IPS-NIHi7 (cell line): ENCODE data around the gene USP36.
"Not testable (repeated sequence)": the region's sequence is repeated elsewhere in the genome, so short reads cannot be mapped to it uniquely, and the experiment has no call there.

Experiments used
- DNase-seq: peaks from one replicate; pipeline ENCODE4 v3.0.0; 2012; ENCODE audit warnings: mixed read lengths; ENCODE audit errors: extremely low spot score

USP36 gene

DNA sequence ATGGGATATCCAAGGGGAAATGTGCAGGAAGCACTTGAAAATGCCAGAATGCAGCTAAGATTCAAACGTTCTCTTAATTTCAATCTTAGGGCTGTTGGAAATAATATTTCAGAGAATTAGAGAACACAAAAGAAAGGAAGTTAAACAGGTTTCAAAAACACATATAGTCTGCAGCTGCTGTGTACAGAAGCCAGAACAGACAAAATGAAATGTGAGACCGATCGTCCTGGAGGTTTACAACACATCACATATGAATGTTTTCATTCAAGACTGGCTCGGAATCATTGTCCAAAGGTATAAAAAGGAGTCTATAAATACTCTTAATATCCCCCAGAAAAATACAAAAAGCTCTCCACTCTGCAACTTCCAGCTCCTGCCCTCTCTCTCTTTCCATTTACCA is 72.8 kb downstream of the USP36 start:
- DNase-seq: no peak

DNA sequence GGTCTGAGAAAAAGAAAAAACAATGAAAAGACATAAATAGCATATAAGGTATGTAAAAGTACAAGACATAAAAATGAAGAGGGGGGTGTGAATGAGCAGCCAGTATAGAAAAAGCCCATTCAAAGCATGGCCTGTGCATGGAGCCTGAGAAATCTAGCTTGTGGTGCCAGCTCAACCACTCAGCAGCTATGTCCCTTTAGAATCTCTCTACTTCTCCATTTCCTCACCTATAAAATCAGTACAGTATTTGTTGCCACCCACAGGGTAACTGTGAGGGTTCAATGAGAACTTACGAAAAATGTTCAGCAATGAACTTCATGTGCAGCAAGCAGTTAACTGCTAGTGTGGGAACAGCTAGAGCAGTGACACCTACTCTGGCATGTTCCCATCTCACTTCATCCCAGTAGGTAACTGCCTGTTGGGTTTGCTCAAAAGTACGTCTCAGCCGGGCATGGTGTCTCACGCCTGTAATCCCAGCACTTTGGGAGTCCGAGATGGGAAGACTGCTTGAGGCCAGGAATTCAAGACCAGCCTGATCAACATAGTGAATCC is 73.8 kb downstream of the USP36 start:
- no peak for DNase-seq

DNA sequence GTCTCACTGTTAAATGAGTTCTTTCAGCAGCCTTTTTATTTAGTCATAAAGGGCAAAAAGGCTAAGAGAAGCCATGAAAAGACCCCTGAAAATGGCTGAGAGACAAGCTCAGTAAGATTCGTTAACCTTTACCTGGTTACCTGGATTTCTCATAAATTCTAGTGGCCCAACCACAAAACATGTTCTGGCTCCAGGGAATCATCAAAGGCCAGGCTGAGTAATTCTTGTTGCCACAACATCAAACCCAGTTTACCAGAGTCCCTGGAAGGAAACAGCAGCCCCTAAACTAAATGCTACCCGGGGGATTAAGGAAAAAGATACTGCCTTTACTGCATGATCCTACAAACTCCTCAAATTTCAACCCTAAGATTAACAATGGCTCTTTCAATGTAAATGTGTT is 74.4 kb downstream of the USP36 start:
- no peak for DNase-seq

DNA sequence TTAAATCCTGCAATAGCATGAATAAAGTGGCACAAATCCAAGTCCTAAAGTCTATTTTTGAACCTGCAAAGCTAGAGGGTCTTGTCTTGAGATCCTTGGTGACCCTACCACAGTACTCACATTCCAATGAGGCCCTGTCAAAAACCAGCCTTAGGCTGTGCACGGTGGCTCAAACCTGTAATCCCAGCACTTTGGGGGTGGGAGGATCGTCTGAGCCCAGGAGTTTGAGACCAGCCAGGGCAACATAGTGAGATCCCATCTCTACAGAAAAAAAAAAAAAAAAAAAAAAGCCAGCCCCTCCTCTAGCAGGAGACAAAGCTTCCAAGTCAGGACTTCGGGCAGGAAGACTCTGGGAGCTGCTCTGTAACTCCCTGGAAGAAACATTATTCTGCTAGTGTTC is 74.8 kb downstream of the USP36 start:
- DNase-seq: no peak

DNA sequence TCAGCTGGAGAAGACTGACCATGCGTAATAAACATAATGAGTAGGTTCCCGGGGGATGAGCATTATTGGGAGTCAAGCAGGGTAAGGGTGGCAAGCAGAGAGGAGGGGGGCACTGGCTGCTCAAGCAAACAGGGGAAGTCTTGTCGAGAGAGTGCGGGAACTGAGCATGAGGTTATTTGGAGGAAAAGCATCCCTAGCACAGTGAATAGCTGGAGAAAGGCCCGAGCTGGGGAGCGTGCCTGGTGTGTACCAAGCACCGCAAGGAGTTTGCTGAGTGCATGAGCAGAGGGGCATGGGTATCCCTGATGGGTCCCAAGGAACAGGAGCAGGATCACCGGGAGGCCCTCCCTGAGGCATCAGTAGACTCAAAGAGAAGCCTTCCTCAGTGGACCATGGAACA is 75.7 kb downstream of the USP36 start:
- DNase-seq: no peak

DNA sequence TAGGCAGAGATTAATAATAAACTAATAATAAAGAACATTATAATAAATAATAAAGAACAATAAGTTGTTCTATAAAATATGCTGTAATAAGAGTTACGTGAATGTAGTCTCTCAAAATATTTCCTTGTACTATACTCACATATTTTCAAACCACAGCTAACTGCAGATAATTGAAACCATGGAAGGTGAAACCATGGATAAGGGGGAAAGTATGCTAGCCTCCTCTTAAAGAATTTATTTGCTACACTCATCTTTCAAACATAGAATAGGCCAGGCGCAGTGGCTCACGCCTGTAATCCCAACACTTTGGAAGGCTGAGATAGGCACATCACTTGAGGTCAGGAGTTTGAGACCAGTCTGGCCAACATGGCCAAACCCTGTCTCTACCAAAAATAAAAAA is 77.1 kb downstream of the USP36 start:
- no peak for DNase-seq

DNA sequence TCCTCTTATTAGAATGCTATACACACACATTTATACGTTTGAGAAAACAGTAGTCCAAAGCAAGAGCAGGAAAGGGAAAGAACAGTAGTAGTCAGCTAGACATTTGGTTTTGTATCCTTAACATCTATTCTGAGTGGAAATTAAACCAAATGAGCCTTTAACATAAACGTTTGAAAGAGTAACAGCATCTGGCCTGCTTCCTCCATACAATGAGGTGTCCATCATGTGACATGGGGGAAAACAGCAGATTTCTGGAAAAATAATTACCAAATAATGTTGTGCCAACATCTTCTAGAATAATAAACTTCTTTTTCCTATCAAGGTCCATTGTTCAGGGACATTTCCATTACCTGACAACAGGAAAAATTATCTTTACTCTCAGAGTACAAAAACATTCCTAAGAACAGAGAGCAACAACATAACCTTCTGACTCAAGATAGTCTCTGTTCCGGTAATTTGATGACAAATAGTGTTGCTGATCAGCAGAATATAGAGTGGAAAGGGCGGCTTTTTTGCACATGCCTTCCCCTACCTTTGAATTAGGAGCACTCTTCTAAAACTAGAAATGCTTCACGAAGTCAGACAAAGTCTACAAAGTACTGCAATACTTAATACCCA is 78.7 kb downstream of the USP36 start:
- DNase-seq: no peak

DNA sequence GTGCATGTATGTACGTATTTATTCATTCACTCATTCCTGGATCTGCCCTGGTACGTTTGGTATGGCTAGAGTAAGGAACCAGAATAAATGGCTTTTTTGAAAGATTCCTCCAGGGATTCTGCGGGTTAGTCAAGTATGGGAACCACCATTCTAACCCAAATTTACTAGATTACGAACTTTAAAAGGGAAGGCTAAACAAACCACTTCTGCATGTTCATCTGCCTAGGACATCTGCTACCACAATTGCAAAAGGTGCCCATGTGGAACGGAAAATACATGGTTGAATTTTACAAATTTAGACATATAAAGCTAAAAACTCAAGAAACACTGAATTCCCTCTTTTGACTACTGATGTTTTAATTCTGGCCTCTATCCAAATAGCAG is 80.7 kb downstream of the USP36 start:
- no peak for DNase-seq

DNA sequence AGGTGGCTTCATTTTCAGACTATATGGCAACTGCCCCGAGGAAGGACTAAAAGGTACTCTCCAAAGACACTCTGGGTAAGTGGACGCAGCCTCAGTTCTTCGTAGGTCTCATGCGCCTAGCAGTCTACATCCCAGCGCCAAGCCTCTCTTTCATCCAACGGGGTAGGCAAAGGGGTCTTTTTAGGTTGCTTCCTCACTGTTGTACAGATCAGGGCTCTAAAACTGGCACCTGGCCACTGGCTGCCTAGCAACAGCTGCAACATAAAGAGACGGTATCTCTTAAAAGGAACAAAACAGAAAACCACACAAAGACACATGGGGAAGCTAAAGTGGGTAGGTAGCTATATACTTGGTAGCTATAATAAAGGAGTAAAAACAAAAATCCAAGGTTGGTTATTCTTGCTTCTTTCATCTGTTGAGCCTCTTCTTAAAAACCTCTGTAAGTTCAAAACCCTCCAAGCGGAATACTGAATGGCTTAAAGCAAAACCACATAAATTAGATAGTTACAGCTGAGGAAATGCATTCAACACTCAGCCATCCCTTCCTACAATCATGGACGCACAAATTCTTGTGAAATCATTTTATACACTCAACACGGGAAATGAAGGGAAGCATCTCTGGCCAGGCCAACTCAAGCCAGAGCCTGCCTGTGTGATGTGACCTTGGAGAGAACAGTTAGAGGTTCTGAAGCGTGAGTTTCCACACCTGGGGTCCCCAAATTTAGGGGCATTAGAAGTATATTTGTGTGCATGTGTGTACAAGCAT is 81.2 kb downstream of the USP36 start:
- no peak for DNase-seq

DNA sequence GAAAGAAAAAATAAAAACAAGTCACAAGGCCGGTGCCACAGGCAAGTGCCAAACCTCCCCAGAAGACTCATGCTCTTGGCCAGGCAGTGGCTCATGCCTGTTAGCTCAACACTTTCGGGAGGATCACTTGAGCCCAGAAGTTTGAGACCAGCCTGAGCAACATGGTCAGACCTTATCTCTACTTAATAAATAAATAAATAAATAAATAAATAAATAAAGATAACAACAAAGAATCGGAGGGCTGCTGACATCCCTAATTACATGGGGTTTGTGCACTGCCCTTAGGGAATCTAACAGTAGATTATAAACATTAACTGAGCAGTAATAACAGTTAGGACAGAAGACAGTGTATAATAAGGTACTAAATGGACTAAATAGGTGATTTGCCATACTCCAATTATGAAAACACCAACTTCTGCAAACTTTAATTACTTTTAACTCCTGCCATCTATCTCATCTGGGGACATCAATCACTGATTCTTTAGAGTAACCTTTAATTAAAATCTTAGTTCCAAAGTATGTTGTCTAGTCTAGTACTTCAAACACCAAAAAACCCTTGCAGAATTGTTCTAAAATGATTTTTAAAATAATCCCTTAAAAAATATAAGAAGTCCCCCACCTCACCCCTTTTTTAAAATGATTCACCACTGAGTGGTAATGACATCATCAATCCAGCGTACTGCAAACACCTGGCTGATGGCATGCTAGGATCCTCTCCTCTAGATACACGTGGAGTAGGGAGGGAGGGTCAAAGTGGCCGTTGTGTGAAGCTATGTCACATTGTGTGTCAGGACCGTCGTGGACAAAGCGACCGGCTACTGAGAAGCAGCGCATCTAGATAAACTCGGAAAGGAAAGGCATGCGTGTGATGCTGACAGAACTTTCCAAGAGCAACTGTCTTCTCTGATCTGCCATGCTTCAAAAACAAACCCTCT is 87.0 kb downstream of the USP36 start:
- no peak for DNase-seq

DNA sequence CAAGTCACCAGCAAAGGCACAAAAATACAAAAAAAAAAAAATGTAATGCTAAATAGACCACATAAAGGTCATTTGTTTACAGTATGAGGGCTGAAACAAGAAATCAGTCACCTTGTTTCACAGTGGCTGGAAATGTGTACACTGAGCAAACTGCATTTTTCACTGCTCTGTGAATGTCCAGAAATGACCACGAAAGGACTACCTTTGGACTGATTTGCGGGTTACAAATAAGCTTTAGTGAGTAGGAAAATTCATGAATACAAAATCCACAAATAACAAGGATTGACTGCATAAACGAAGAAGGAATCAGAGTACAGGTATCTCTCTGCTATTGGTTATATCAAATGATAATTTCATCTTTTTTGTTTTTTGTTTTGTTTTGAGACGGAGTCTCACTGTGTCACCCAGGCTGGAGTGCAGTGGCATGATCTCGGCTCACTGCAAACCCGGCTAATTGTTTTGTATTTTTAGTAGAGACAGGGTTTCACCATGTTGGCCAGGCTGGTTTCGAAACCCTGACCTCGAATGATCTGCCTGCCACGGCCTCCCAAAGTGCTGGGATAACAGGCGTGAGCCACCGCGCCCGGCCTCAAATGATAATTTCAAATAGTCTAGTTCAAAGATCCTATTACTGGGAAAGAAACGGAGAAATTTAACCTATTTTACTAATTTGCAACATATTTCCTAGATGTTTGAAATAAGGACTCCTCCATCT is 89.0 kb downstream of the USP36 start:
- DNase-seq: no peak

DNA sequence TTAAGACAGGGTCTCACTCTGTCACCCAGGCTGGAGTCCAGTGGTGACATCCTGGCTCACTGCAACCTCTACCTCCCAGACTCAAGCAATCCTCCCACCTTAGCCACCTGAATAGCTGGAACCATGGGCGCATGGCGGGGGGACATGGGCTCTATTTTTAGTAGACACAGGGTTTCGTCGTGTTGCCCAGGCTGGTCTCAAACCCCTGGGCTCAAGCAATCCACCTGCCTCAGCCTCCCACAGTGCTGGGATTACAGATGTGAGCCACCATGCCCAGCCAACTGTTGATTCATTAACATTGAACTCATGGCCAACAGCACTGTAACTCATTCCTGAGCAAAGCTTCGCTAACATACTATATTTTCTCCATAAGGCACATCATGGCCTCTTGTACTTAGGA is 89.6 kb downstream of the USP36 start:
- not testable (repeated sequence) for DNase-seq

DNA sequence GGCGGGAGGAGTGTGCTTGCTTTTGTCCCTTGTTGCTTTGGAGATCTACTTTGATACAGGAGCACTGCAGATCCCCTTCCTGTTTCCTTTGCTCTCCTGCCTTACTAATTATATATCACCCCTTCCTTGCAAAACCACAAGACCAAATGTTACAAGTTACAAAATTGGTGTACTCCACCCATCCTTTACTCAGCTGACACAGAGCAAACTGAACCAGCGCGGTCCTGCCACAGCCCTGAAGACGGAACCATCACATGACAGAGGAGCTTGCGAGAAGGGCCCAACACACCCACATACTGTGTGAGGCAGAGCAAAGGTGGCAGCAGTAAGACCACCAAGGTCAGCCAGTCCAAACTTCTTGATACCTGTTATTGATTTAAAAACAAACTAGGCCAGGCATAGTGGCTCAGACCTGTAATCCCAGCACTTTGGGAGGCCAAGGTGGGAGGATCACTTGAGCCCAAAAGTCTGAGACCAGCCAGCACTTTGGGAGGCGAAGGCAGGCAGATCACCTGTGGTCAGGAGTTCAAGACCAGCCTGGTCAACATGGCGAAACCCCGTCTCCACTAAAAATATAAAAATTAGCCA is 91.8 kb downstream of the USP36 start:
- no peak for DNase-seq

DNA sequence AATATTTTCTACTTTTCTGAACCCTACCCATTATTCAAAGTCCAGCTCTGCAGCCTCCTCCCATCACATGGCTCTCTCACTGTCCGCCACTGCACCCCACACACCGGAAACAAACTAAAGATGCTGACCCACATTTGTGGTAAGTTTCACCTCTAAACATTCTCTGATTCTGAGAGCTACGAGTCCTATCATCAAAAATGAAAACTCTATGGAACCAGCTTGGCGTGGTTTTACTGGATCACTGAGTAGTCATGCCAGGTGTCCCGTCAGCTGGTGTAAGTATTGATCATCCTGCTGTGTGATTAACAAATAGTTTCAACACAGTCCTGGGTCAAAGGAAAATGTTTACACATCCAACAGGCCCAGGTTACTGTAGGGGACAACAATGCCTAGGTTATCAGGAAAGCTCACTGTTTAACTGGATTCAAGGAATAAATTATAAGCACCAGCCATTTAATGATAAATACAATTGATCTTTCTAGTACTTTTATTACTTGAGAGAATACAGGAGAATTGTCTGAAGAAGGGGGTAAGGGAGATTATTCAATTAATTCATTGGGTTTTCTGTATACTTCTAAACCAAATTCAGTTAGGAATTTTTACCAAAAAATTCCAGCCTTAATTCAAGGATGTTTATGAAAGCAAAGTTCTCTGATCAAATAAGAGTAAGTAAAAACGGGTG is 92.4 kb downstream of the USP36 start:
- no peak for DNase-seq

DNA sequence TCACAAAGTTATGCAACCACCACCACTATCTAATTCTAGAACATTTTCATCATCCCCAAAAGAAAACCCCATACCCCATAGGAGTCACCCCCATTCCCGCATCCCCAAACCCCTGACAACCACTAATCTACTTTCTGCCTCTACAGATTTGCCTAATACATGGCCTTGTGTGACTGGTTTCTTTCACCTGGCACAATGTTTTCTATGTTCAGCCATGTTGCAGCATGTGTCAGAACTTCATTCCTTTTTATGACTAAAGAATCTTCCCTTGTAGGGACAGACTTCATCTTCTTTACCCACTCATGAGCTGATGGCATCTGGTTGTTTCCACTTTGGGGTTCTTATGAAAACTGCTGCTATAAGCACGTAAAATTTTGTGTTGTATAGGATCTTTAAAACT is 93.1 kb downstream of the USP36 start:
- no peak for DNase-seq

DNA sequence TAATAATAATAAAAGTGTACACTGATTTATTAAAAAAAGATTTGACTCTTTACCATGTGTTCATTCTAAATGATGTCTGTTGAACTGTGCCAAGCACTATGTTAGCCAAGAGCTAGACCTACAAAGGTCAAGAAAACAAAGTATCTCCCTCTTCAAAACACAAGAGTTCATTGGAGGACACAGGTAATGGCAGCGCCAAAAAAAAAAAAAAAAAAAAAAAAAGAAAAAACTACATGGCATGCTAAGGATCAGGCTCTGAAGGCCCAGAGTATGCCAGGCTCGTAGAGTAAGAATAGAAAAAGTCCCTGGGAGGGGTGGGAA is 93.7 kb downstream of the USP36 start:
- DNase-seq: no peak

DNA sequence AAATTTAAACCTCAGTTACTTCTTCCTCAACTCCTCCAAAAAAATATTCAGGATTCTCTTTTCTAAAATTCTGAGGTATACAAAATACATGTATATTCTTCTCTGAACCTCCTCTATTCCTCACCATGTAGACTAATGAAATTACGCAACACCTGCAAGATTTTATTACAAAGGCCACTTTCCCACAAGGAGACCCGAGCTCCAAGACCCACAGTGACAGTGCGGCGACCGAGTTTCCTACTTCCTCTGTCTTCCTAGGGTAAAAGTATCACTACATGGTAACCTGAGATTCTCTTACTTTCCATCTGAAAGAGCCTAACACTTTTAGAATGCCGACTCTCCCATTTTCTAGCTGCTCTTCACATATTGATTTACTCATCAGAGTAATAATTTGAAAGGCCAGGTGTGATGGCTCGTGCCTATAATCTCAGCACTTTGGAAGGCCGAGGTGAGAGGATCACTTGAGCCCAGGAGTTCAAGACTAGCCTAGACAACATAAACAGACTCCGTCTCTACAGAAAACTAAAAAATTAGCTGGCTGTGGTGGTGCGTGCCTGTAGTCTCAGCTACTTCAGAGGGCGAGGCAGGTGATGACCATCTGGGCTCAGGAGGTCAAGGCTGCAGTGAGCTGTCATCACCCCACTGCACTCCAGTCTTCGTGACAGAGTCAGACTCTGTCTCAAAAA is 94.2 kb downstream of the USP36 start:
- DNase-seq: no peak
